ENCODE data around the gene PGLYRP2. TPM values are rescaled to one million over a fixed set of nuclear protein-coding genes. Genes with fewer than 3 reads are reported as not detected.
"Not testable (repeated sequence)": the region's sequence is repeated elsewhere in the genome, so short reads cannot be mapped to it uniquely, and the experiment has no call there.

The PGLYRP2 gene
- polyA plus RNA-seq, 3 donors: 0.07 TPM; not detected in 2

DNA sequence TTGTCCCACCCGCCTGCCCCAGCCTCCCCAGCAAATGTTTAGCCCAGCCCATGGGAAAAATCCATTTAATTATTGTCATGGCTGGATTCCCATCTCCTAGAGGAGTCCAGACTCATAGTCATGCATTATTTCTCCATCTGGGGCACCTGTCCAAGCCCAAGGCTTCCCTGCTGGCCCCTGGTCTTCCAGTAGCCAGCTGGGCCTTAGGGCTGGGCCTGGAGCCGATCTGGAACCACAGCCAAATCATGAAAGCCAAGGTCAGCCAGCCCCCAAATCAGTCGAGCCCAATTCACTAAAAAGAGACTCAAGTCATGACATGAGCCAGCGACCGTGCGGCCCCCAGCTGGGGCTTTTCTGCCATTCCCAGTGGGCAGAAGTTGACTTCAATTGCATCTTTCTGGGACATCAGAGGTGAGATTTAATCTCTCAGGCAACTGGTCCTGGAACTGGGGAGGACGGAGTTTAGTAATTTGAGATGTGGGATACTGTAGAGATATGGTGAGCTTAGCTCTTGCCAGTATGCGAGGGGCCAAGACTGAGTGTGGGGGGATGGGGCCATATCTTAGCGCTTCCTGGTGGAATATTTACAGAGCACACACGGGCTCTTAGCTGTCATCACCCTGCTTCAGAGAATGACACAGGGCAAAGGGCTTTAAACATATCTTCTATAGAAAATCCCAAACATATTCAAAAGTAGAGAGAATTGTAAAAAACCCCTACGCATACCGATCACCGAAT lies 9.4 kb upstream of the PGLYRP2 start:
- no peak for DNase-seq (ENCODE audit: low read depth in 3 of 3, low spot score in 2 of 3)

- DNase-seq (ENCODE audit: low read depth in 3 of 3, low spot score in 2 of 3): no peak
These were observed 7.7 kb upstream of the PGLYRP2 start for GRCh38 chr19:15487038-15487437.

DNA sequence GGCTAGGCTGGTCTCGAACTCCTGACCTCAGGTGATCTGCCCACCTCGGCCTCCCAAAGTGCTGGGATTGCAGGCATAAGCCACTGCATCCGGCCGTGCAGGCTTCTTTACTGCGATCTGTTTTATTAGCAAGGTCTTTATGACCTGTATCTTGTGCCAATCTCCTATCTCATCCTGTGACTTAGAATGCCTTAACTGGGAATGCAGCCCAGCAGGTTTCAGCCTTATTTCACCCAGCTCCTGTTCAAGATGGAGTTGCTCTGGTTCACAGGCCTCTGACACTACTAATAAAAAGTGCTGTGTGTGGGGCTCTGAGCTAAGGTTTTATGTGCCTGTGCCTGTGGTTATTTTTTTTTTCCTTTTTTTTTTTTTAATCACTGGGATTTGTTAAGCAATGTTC lies 6.5 kb upstream of the PGLYRP2 start:
- DNase-seq (ENCODE audit: low read depth in 3 of 3, low spot score in 2 of 3): not testable (repeated sequence)

DNA sequence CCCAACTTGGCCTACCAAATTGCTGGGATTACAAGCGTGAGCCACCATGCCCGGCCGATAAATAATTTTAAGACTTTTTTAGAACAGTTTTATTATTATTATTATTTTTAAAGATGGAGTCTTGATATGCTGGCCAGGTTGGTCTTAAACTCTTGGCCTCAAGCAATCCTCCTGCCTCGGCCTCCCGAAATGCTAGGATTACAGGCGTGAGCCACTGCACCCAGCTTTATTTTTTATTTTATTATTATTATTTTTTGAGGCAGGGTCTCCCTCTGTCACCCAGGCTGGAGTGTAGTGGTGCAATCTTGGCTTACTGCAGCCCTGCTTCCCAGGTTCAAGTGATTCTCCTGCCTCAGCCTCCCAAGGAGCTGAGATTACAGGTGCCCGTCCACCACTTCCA lies 1.7 kb upstream of the PGLYRP2 start:
- not testable (repeated sequence) for DNase-seq (ENCODE audit: low read depth in 3 of 3, low spot score in 2 of 3)

- no peak for DNase-seq (ENCODE audit: low read depth in 3 of 3, low spot score in 2 of 3)
These were observed 3.0 kb downstream of the PGLYRP2 start for GRCh38 chr19:15476325-15476724.

- DNase-seq (ENCODE audit: low read depth in 3 of 3, low spot score in 2 of 3): no peak
These were observed 3.7 kb downstream of the PGLYRP2 start for GRCh38 chr19:15475611-15476010.

DNA sequence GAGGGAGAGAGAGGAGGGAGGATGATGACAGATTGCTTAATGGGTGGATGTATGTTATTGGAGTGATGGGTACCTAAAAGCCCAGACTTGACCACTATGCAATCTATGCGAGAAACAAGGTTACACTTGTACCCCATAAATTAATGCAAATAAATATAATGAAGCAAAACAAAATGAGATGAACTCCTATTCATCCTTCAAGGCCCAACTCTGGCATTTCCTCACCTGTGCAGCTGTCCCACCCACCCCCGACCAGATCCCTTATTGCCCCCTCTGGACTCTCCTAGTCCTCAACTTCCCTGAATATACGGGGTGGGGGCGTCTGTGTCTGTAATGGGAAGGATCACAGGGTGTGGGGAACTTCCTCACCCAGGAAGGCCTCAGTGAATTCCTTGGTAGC lies 4.1 kb downstream of the PGLYRP2 start:
- no peak for DNase-seq (ENCODE audit: low read depth in 3 of 3, low spot score in 2 of 3)

DNA sequence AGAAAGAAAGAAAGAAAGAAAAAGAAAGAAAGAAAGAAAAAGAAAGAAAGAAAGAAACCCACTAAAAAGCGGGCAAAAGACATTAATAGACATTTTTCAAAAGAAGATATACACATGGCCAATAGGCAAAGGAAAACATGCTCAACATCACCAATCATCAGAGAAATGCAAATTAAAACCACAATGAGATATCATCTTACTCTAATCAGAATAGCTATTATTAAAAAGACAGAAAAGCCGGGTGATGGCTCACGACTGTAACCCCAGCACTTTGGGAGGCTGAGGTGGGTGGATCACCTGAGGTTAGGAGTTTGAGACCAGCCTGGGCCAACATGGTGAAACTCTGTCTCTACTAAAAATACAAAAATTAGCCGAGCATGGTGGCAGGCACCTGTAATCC lies 5.5 kb downstream of the PGLYRP2 start:
- not testable (repeated sequence) for DNase-seq (ENCODE audit: low read depth in 3 of 3, low spot score in 2 of 3)

GRCh38 chr19:15471639-15472101 lies 7.6 kb downstream of the PGLYRP2 start:
- no peak for DNase-seq (ENCODE audit: low read depth in 3 of 3, low spot score in 2 of 3)

- no peak for DNase-seq (ENCODE audit: low read depth in 3 of 3, low spot score in 2 of 3)
These were observed 9.6 kb downstream of the PGLYRP2 start for GRCh38 chr19:15469513-15470297.

DNA sequence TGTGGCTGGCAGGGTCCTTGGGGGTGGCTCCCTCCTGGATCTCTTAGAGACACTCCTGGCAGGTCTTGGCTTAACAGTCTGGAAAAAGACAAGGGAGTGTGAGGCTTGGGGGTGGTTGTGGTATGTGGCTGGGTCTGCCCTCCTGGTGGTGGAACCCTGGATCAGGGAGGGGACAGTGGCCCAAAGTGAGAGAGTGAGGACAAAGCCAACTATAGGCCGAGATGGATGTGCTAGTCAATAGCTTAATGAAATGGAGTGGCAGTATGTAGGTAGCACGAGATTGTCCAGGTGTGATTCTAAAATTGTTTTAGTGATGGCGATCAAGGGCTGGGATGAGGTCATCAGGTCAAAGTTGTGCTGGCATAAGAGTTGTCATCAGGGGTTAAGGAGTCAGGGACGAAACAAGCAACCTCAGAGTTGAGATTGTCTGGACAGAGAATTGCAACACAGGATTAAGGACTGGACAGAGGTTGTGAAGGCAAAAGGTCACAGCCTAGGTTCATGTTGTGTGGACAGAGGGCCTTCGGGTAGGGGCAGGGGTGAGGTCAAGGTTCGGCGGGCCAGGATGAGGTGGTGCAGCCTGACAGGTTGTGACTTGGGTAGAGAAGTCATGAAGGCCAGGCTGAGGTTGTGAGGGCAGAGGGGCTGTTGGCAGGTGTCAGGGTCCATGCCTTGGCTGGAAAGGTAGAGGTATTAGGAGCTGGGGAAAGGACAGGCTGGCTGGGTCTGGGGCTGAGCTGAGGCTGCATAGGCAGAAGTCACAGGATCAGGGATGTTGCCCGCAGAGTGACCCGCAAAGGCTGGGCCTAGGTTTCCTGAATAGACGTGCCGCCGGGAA lies 10.4 kb downstream of the PGLYRP2 start:
- DNase-seq (ENCODE audit: low read depth in 3 of 3, low spot score in 2 of 3): no peak

DNA sequence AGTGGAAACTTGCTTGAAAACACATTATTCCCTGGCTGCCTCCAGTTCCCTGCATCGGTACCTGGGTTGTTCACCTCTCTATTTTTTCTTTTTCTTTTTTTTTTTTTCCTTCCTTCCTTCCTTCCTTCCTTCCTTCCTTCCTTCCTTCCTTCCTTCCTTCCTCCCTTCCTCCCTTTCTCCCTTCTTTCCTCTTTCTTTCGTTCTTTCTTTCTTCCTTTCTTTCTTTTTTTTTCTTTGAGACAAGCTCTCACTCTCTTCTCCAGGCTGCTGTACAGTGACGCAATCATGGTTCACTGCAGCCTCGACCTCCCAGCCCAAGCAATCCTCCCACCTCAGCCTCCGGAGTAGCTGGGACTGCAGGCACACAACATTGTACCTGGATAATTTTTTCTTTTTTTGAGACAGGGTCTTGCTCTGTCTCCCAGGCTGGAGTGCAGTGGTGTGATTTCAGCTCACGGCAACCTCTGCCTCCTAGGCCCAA lies 11.5 kb downstream of the PGLYRP2 start:
- no peak for DNase-seq (ENCODE audit: low read depth in 3 of 3, low spot score in 2 of 3)

- no peak for DNase-seq (ENCODE audit: low read depth in 3 of 3, low spot score in 2 of 3)
These were observed 12.2 kb downstream of the PGLYRP2 start for GRCh38 chr19:15466851-15467733.

DNA sequence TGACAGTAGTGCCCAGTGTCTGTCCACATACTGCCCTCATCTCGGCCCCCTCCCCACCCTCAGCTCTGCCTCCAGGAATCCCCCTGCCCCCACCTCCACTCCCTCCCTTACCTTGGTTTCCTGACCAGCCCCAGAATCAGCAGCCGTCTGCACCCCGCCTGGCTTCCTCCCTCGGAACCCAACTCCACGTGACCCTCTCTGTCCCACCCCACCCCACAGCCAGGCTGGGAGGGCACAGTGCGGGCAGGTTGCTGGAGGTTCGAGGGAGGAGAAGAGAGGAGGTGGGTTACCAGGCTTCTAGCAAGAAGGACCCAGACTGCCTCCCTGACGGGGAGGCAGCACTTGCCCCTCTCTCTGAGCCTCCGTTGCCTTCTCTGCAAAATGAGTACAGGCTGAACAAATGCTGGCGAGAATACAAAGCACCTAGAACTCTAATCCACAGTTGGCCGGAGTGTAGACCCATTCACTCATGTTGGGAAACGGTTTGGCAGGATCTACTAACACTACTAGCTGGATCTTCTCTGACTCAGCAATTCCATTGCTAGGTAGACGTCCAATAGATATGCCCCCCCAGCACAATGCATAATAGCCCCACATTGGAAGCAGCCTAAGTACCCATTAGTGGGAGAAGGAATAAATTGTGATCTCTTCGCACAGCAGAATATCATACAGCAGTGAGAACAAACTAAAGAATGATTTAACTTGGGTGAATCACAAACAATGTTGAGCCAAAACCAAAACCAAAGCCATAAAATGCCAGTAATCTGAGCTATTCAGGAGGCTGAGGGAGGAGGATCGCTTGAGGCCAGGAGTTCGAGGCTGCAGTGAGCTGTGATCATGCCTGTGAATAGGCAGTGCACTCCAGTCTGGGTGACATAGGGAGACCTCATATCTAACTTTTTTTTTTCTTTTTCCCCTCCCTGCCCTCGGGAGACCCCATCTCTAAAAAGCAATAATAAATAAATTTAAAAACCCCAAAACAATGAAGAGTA lies 14.6 kb downstream of the PGLYRP2 start, which contains the start of gene RASAL3:
TSS of gene RASAL3 (minus strand) at position 151 of the 992 bp plus-strand sequence. CDS start 186 bp downstream, outside the sequence.
- no peak for DNase-seq (ENCODE audit: low read depth in 3 of 3, low spot score in 2 of 3)

DNA sequence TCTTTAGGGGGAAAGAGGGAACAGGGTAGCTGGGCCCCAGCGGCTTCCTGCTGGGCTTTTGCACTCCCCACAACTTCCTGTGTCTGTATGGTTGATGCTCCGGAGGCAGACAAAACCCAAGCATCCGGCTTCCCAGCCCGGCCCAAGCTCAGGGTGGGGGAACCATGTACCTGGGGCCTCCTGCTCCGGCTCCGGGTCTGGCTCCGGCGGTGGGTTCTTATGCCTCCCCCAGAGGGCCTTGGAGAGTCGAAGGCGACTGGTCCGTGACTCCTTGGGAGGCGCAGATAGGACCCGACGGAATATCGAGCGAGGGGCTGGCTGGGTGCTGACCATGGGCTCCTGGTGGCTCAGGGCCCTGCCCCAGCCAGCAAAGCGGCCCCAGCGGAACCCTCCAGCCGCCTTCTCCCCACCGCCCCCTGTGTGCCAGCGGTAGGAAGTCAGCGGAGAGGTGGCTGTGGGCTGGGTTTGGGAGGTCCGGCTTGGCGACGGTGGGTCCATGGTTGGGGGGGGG lies 15.4 kb downstream of the PGLYRP2 start:
- no peak for DNase-seq (ENCODE audit: low read depth in 3 of 3, low spot score in 2 of 3)

- DNase-seq (ENCODE audit: low read depth in 3 of 3, low spot score in 2 of 3): no peak
These were observed 17.6 kb downstream of the PGLYRP2 start for GRCh38 chr19:15461694-15462093.

DNA sequence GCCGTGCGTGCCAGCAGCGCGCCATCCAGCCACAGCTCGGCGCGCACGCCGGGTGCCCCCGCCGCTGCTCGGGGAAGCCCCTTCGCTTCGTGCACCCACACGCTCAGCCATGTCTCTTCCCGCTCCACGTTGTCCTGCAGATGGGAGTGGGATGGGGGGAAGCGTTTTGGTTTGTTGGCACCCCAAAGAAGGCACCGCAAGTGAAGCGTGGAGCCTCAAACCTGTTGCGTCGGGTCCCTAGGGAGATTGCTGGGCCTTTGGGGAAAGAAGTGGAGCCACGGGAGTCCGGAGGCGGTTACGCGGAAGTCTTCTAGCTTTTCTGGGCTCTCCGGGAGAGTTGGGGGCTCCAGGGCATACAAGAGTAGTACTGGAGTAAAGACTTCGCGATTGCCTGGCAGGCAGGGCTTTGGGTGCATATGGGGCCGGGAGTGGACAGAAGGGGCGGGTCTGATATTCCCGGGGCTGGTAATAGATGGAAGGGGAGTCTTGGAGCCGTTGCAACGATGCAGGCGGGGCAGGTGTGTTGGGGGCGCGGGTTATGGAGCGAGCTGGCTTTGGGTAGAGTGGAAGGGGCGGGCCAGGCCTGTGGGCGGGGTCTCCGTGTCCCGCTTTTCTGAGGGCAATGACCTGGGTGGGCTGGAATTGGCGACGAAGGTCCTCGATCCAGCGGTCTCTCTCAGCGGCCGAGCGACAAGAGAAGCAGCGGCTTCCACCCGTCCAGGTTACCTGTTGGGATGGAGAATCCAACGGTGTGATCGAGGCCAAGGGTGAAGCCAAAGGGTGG lies 21.4 kb downstream of the PGLYRP2 start:
- no peak for DNase-seq (ENCODE audit: low read depth in 3 of 3, low spot score in 2 of 3)
